ENCODE data around the gene TEN1. TPM values are rescaled to one million over a fixed set of nuclear protein-coding genes. Genes with fewer than 3 reads are reported as not detected.

The TEN1 gene
- total RNA-seq, 3 donors from 2014 or later (not counting 1 experiment from before 2014, with no cell fraction given), result 23.0 to 30.7 (median 24.3) TPM

- H3K9me3 ChIP-seq (ENCODE audit: control insufficient read depth, insufficient read depth, low read length), result no peaks in the 10 kb centered on the region
- no peaks in the 10 kb centered on the region for H3K27me3 ChIP-seq (ENCODE audit: control insufficient read depth, insufficient read depth, low read length)
- no peaks in the 10 kb centered on the region for H3K36me3 Mint-ChIP-seq
- no peaks in the 10 kb centered on the region for H3K27me3 Mint-ChIP-seq (ENCODE audit: low read depth in 2 of 2)
- TF ChIP-seq CTCF (IDR thresholded peaks at IDR 0.05), result no peak
- ATAC-seq (no peak), DNase-seq (no peak)
- no peak overlapping the region for H3K4me3 ChIP-seq (ENCODE audit: low read length)
- intact Hi-C loops (cut with micrococcal nuclease), result no loop called here
- H3K9me3 Mint-ChIP-seq, result no peaks in the 10 kb centered on the region
- H3K27ac Mint-ChIP-seq, result no peak overlapping the region
- H3K4me1 Mint-ChIP-seq, result peaks cover 10 to 11% of the 10 kb centered on the region in 2 donors
- no peak overlapping the region for H3K4me3 Mint-ChIP-seq
- H3K36me3 ChIP-seq (ENCODE audit: control insufficient read depth, insufficient read depth, low read length), result peaks cover 7% of the 10 kb centered on the region
- 96% methylated on average over 9 of the region's 9 CpGs for WGBS (ENCODE audit: insufficient coverage)
- peaks cover 11% of the 10 kb centered on the region for H3K4me1 ChIP-seq (ENCODE audit: control insufficient read depth, insufficient read depth, low read length)
- no peak overlapping the region for H3K27ac ChIP-seq (ENCODE audit: low read length)
These were observed 19.3 kb downstream of the TEN1 start for GRCh38 chr17:75998327-75998795.

- no peaks in the 10 kb centered on the region for H3K9me3 Mint-ChIP-seq
- Histone ChIP-seq H3K27me3 (ENCODE audit: control insufficient read depth, insufficient read depth, low read length) (no peaks in the 10 kb centered on the region), H3K9me3 (ENCODE audit: control insufficient read depth, insufficient read depth, low read length) (no peaks in the 10 kb centered on the region), H3K36me3 (ENCODE audit: control insufficient read depth, insufficient read depth, low read length) (peaks cover 5% of the 10 kb centered on the region), H3K27ac (ENCODE audit: low read length) (no peak overlapping the region), H3K4me3 (ENCODE audit: low read length) (no peak overlapping the region), H3K4me1 (ENCODE audit: control insufficient read depth, insufficient read depth, low read length) (peaks cover 11% of the 10 kb centered on the region)
- no peaks in the 10 kb centered on the region for H3K36me3 Mint-ChIP-seq
- TF ChIP-seq CTCF (IDR thresholded peaks at IDR 0.05), result peak; percentile 62
- intact Hi-C loops (cut with micrococcal nuclease), result no loop called here
- 85% methylated on average over 31 of the region's 31 CpGs for WGBS (ENCODE audit: insufficient coverage)
- peak; percentile 55 to 75 for DNase-seq
- no peak overlapping the region for H3K27ac Mint-ChIP-seq
- ATAC-seq, result peak; percentile 69 to 88 (median 79)
- peaks cover 10 to 11% of the 10 kb centered on the region in 2 donors for H3K4me1 Mint-ChIP-seq
- no peaks in the 10 kb centered on the region for H3K27me3 Mint-ChIP-seq (ENCODE audit: low read depth in 2 of 2)
- H3K4me3 Mint-ChIP-seq, result no peak overlapping the region
These were observed 21.1 kb downstream of the TEN1 start for GRCh38 chr17:76000016-76000754.

- intact Hi-C loops (cut with micrococcal nuclease), result no loop called here
- H3K4me3 ChIP-seq (ENCODE audit: low read length), result no peak within 1 kb of the TSS
- H3K4me3 Mint-ChIP-seq, result no peak within 1 kb of the TSS
- TF ChIP-seq CTCF (IDR thresholded peaks at IDR 0.05), result peak; percentile 28
- ATAC-seq (no peak), DNase-seq (no peak)
- peaks cover 5% of the 10 kb centered on the region for H3K36me3 ChIP-seq (ENCODE audit: control insufficient read depth, insufficient read depth, low read length)
- H3K27me3 ChIP-seq (ENCODE audit: control insufficient read depth, insufficient read depth, low read length), result no peaks in the 10 kb centered on the region
- H3K4me1 ChIP-seq (ENCODE audit: control insufficient read depth, insufficient read depth, low read length), result peaks cover 11% of the 10 kb centered on the region
- no peaks in the 10 kb centered on the region for H3K9me3 ChIP-seq (ENCODE audit: control insufficient read depth, insufficient read depth, low read length)
- no peak within 1 kb of the TSS for H3K27ac Mint-ChIP-seq
- peaks cover 10 to 11% of the 10 kb centered on the region in 2 donors for H3K4me1 Mint-ChIP-seq
- no peaks in the 10 kb centered on the region for H3K27me3 Mint-ChIP-seq (ENCODE audit: low read depth in 2 of 2)
- no peak within 1 kb of the TSS for H3K27ac ChIP-seq (ENCODE audit: low read length)
- 93% methylated on average over 21 of the region's 21 CpGs for WGBS (ENCODE audit: insufficient coverage)
- no peaks in the 10 kb centered on the region for H3K9me3 Mint-ChIP-seq
- H3K36me3 Mint-ChIP-seq, result no peaks in the 10 kb centered on the region
These were observed 21.9 kb downstream of the TEN1 start, which contains the start of gene CDK3 for GRCh38 chr17:76000755-76001521. Gene CDK3 (plus strand): TSS chr17:76000855. CDS start chr17:76001426, 571 bp downstream.
